COLO668 (cell line): ENCODE measurements around the gene HLA-DQB2.
"Not testable (repeated sequence)": the region's sequence is repeated elsewhere in the genome, so short reads cannot be mapped to it uniquely, and the experiment has no call there.

Source experiments
- DNase-seq: peaks from one replicate; lab custom pipeline; 2025; ENCODE audit not compliant: unreplicated experiment; lab: John Stamatoyannopoulos, UW

The HLA-DQB2 gene

DNA sequence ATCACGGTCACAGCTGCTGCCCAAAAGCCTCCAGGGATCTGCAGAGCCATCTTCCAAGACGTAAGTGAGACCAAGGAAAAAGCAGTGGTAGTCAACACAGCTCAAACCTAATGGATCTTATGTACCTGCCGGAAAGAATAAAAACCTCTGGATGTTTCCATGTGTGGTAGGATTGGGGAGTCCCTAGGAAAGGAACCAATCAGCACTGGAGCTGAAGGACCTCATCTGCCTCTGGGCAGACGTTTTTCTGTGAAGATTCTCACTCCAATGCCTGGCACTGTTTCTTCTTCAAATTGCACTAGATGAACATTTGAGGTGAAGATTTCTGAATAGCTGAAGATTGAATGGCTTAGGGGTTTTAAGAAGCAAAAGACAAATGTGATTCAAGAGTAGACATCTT is at the start of gene HLA-DQB2:
HLA-DQB2 (minus strand) TSS at position 112 of the 400 bp plus-strand sequence; CDS start at position 50, 62 bp downstream.
- no peak for DNase-seq

DNA sequence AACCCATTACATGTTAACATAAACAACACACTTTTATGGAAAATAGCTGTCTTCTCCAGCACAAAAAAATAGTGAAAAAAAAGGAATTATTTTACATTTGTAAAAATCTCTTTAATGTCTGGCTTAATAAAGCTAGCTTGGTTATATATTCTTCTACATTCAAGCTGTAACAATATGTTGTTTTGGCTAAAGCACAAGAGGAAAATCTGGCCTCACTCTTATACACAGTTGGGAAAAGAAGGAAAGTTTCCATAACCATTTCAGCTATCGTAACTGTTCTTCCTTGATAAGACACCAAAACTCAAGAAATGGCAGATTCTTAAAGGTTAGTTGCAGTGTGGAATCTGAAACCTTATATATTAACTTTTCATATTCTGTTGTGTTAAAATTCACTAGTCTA is 45.8 kb upstream of the HLA-DQB2 start:
- DNase-seq, result no peak

DNA sequence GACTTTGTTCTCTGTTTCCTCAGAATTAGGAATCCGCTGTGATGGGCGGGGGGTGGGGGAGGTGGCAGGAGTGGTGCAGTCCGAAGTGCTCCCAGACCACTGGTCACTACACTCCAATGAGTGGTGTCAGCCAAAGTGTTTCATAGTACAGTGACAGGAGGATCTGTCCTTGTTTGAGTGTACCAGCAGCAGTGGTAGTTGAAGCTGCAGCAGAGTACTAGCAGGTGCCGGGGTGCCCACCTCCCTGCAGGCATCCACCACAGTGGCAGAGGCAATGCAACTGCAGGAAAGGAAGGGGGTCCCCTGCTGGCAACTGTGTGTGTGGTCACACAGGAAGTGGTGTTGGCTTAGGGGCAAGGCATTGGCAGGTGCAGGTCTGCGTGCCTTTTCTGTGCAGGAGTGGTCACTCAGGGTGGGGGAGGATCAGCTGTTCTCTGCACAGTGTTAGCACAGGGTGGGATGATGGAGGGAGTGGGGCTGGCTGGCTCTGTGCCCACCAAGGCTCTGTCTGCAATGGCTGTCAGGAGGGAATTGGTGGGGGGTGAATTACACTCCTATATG is 43.8 kb upstream of the HLA-DQB2 start:
- no peak for DNase-seq

DNA sequence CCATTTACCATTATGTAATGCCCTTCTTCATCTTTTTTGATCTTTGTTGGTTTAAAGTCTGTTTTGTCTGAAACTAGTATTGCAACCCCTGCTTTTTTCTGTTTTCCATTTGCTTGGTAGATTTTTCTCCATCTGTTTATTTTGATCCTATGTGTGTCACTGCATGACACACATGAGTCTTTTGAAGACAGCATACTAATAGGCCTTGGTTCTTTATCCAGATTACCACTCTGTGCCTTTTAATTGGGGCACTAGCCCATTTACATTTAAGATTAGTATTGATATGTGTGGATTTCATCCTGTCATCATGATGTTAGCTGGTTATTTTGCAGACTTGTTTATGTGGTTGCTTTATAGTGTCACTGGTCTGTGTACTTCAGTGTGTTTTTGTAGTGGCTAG is 42.1 kb upstream of the HLA-DQB2 start:
- not testable (repeated sequence) for DNase-seq

DNA sequence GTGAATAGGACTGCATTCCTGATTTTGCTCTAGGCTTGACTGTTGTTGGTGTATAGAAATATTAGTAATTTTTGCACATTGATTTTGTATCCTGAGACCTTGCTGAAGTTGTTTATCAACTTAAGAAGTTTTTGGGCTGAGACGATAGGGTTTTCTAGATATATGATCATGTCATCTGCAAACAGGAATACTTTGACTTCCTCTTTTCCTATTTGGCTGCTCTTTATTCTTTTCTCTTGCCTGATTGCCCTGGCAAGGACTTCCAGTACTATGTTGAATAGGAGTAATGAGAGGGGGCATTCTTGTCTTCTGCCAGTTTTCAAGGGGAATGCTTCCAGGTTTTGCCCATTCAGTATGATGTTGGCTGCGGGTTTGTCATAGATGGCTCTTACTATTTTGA is 40.1 kb upstream of the HLA-DQB2 start:
- no peak for DNase-seq

DNA sequence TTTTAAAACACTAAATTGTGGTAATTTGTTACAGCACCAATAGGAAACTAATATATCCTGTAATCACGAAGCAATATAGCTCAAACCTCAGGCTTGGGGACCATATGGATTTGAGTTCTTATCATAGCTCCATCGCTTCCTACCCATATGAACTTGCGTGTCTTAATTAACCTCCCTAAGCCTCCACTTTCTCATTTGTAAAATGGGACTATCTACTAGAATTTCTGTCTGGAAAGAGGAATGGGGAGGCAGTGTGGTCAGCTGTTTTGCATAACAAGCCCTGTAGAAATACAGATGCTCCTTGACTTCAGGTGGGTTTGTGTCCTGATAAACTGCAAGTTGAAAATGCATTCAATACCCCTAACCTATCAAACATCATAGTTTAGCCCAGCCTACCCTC is 36.4 kb upstream of the HLA-DQB2 start:
- no peak for DNase-seq

DNA sequence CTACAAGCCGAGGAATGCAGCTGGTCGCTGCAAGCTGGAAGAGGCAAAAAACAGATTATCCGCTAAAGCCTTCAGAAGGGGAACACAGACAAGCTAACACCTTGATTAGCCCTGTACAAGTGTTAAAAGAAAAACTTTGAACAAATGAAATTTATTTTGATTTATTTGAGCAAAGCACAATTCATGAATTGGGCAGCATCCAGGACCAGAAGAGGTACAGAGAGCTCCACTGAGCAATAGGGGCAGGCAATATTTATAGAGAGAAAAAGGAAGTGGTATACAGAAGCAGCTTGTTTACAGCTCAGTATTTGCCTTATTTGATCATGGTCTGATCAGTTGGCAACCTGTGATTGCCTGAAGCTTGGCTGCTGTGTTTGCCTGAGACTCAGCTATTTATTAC is 35.8 kb upstream of the HLA-DQB2 start:
- no peak for DNase-seq

DNA sequence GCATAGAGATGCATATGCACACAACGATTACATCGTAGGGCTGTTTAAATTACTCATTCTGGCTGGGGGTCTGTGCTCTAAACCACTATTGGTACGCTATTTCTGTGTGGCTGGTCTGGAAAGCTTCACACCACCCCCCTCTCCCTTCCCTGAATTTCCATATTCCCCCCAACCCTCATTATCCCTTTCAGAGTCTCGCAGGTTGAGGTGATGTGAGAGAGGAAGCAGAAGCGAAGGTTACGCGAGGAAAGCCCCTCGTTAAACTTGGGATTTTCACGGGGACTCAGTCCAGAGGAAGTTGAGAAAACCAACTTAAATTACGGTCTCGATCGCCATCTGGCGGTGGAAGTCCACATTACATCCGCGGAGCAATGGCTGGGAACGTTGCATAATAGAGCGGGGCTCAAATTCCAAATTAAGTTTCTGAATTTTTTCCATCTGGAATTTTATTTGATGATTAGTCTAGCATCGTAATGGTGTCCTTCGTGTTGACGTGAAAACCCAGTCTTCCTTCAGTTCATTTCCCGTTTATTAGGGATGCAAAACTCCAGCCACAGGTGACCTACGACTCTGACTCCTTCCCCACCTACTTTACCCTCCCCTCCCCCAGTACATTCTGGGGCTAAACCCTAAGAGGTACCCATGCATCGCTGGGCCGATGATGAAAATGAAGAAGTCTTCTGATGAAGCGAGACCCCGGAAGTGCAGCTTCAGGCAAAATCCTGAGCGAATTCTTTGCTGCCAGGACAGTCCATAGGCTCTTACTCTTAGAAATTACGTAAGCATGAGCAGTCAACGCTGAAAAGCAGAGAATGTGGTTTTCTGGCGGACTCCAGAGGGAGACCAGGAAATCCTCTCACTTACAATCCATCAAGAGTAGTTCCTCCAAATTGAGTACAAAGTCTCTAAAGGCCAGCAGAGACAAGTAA is 33.8 kb upstream of the HLA-DQB2 start:
- DNase-seq, result peak; percentile 35

DNA sequence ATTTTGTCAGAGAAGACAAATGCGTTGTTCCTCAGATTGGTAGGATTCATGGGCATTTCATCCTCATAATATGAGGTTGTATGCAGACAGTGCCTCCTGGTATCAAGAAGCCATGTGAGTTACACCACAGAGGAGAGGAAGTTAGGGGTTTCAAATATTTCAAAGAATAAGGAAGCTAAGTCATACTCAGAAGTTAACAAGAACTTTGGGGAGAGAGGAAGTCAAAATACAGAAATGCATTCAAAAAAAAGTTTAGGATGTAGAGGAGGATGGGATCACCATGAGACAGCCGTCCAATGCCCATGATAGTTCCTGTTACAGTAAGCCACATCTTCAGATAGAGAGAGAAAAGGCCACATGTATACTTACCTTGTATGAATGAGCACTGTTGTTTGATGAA is 31.2 kb upstream of the HLA-DQB2 start:
- no peak for DNase-seq

DNA sequence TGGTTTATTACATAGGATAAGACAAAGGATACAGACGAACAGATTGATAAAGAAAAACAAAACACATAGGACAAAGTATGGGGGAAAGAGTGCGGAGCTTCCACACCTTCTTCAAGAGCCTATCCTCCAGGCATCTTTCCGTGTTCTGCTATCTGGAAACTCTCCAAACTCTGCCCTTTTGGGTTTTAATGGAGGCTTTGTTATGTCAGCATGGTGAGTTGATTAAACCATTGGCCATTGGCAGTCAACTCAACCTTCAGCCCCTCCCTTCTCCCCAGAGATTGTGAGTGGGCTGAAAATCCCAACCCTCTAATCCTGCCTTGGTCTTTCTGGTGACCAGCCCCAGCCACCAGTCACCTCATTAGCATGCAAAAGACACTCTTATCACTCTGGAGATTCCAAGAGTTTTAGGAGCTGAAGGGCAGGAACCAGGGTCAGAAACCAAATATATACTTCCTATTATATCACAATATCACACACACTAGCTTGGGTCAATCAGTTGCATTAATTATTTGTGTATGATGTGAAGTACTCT is 29.6 kb upstream of the HLA-DQB2 start:
- no peak for DNase-seq

DNA sequence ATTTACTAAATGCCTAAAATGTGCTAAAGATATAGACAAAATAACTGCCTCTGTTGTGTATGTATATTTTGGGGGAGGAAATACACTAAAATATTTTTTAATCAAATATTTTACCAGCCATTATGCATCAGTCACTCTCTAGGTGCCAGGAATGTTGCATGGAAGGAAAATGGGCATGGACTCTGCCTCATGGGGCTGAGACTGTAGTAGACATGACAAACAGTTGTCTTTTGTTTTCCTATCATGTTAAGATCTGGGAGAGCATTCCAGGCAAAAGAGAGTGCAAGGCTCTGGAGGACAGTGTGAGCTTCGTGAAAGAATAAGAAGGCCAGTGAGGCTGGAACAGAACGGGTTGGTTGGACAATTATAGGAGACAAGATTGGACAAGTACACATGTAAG is 27.0 kb upstream of the HLA-DQB2 start:
- no peak for DNase-seq

DNA sequence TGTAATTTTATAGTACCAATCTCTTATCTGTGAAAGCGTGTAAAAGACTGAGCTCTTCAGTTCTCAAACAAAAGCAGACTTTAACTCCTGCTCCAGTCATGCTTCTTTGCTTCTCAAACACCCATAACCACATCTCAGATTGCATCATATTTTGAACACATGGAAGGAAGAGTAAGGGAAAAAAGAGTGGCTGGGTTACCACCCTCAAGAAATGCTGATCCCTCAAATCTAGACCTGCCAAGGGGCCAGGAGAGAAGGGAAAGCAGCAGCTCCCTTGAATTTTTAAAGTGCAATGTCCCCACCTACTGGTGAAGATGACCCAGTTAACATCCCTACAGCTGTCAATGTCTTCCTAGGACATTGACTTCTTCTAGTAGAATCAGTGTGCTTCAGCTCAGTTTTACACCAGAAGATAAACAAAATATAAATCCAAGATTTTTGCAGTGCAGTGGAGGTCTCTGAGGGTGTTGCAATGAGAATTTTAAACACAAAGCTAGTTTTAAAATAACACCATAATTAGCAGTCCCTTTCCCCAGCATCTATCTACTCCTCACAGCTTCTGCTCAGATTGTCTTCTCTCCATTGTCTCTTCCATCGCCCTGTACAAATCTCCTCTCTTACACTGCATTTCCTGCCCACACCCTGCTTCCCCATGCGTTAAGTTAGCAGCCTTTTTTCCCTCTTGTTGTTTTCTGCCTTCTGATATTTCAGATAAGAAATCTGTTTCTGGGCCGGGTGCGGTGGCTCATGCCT is 22.6 kb upstream of the HLA-DQB2 start:
- DNase-seq, result no peak

DNA sequence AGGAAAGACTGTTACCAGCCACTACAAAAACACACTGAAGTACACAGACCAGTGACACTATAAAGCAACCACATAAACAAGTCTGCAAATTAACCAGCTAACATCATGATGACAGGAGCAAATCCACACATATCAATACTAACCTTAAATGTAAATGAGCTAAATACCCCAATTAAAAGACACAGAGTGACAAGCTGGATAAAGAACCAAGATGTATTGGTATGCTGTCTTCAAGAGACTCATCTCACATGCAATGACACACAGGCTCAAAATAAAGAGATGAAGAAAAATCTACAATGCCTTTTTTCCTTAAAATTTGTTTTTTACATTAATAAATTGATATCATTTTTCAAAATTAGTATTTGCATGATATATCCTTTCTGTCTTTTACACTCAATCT is 19.6 kb upstream of the HLA-DQB2 start:
- DNase-seq, result not testable (repeated sequence)

DNA sequence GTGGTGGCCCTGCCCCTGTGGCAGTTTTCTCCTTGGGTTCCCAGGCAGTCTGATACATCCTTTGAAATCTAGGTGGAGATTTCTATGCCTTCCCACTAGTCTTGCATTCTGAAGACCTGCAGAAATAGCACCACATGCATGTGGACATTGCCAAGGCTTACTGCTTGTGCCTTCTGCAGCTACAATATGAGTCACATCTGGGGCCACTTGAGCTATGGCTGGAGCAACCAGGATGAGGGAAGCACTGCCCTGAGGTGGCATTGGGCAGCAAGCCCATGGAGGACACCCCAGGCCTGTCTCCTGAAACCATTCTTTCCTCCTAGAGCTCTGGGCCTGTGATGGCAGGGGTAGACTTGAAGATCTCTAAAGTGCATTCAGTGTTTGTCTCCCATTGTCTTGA is 15.7 kb upstream of the HLA-DQB2 start:
- DNase-seq, result no peak

DNA sequence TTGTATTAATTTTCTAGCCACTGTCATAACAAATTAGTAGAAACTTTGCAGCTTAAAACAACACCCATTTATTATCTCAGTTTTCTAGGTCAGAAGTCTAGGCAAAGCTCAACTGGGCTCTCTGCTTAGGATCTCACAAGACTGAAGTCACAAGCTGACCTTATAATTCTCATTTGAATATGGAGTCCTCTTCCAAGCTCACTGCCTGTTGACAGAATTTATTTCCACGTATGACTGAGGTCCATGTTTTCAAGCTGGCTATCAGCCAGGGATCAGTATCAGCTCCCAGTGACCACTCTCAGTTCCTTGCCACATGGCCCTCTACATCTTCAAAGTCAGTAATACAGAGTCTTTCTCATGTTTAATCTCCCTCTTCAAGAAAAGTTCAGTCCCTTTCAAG is 11.7 kb upstream of the HLA-DQB2 start:
- no peak for DNase-seq

DNA sequence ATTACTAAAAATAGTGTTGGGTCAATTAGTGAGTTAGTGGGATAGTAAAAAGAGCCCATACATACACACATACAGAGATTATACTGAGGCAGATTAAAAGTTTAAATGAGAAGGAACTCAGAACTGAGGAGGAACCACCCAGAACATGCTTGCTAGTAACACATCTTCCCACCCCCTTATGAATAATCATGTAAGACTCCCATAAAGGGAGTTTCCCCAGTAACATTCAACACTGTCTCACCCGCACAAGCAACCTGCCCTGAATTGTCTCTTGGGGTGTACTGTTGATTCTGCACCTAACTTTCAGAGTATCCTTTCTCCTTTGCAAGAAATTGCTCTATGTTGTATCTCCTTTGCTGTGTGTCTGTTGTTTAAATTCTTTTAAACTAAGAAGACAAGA is 11.1 kb upstream of the HLA-DQB2 start:
- DNase-seq, result no peak

DNA sequence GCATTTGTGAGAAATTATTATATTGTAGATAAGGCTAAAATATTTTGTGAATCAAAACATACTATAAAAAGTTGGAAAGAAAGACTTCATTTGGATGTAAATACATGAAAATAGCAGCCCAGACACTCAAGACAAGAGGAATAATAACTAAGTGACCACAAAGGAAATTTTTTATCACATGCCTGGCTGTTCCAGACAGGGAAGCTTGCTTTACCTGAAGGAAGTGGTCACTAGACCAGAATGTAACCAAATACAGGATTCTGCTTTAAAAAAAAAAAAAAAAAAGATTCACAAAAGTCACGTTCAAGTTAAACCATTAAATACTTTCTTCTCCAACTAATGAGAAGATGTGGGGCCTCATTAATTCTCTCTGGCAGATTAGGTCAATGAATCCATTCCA is 9.3 kb upstream of the HLA-DQB2 start:
- DNase-seq, result no peak

DNA sequence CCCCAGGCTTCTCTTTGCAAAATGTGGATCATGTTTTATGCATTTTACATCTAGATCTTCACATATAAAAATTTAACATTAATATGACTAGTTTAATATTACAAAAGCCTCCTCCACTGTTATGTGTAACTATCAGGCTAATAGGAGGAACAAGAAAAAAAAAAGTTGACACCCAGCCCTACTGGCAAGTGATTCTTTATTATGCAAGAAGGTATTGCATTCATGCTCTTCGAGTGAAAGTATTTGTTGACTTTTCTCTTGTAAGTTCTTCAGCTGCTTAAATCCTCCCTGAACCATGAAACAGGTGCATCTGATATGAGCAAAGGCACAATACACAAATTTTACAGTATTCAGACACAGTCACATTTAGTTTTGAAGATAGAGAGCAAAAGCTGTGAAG is 716 bp upstream of the HLA-DQB2 start:
- no peak for DNase-seq

DNA sequence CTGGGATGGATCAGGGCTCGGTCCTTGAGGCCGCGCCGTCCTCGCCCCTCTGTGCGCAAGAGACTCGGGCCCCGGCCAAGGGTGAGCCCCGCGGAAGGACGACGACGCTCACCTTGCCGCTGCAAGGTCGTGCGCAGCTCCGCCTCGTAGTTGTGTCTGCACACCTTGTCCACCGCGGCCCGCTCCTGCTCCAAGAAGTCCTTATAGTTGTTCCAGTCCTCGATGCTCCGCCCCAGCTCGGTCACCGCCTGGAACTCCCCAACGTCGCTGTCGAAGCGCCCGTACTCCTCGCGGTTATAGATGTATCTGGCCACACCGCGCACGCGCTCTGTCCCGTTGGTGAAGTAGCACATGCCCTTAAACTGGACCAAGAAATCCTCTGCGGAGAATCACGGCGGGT is 1.8 kb downstream of the HLA-DQB2 start:
- DNase-seq, result no peak

DNA sequence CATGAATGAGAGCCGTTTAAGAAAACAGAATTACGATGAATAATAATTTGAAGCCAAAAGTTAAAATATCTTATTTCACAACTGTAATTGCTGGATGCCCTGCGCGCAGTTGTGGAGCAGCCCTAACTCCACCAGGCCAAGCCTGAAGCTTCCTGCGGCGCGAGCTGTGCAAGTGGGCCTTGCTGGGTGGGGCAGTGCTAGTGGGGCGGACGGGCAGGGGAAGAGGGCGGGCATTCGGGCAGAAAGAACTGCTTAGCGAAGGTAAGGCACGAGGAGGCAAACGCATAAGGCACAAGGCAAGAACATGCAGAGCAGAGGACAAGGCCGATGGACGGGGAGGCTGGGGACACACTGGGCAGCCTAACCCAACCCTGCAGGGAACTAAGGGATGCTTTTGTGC is 2.3 kb downstream of the HLA-DQB2 start:
- no peak for DNase-seq

DNA sequence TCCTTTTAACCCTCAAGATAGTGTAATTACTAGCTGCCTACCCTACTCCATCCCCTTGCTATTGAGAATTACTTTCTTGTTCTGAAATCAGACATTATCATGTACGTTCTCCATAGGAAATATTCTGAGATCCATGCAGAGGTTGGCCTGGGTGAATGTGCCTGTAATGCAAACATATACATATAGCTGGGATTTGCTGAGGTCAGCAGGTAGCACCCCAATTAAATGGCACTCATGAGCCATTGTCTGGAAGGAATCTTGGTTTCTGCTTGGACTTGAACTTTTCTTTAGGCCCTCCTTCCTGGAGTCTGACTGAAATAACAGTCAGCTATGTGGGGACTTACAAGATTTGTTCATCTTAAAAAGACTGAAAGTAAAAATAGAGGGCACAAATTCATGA is 3.7 kb downstream of the HLA-DQB2 start:
- no peak for DNase-seq

DNA sequence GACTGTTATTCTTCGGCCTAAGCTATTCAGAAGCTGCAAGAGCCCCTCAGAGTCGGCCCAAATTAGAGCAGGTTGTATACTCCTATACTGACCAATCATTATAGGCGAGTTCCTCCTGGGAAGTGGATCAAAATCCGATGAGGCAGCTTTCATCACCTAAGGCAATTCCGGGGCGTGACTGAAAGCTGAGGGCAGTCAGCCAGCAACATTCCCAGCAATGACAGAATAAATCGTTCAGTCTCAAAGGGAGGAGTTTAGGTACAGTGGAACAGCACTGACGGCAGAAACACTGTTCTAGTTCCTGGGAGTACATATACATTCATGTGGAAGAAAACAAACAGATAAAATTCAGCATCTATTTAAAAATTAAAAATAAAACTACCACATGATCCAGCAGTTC is 10.8 kb downstream of the HLA-DQB2 start:
- no peak for DNase-seq
